ENCODE measurements around the gene SNTA1. TPM values are rescaled to one million over a fixed set of nuclear protein-coding genes. Genes with fewer than 3 reads are reported as not detected.
"Not testable (repeated sequence)": the region's sequence is repeated elsewhere in the genome, so short reads cannot be mapped to it uniquely, and the experiment has no call there.

The SNTA1 gene
- total RNA-seq, 1 donor from 2014 or later, result 19.5 TPM

GRCh38 chr20:33400812-33401183 is 42.8 kb downstream of the SNTA1 start:
- peak overlapping the region; percentile 100 for H3K4me3 Mint-ChIP-seq
- H3K27ac Mint-ChIP-seq, result peak overlapping the region; percentile 87
- no peak for DNase-seq (ENCODE audit: extremely low spot score, unreplicated experiment)
- no peaks in the 10 kb centered on the region for H3K9me3 Mint-ChIP-seq
- no peaks in the 10 kb centered on the region for H3K36me3 Mint-ChIP-seq
- peaks cover 26% of the 10 kb centered on the region for H3K4me1 Mint-ChIP-seq (ENCODE audit: unreplicated experiment)
- TF ChIP-seq CTCF (conservative IDR thresholded peaks at IDR 0.05), result no peak
- H3K27me3 Mint-ChIP-seq, result no peaks in the 10 kb centered on the region

DNA sequence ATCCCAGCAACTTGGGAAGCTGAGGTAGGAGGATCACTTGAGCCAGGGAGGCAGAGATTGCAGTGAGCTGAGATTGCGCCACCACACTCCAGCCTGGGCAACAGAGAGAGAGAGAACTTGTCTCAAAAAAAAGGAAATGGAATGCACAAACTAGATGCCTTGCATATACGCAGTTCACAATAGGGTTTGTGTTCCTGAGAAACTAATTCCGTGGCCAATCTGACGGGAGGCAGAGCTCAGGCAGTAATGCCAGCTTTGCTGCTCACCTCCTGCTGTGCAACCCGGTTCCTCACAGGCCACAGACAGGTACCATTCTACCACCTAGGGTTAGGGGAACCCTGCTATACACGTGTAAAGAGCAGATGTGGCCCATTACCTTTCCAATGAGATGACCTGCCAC is 43.6 kb downstream of the SNTA1 start:
- no peak for TF ChIP-seq CTCF (conservative IDR thresholded peaks at IDR 0.05)
- no peak for DNase-seq (ENCODE audit: extremely low spot score, unreplicated experiment)
- Mint-ChIP-seq H3K27me3 (no peaks in the 10 kb centered on the region), H3K4me3 (peak overlapping the region; percentile 100), H3K36me3 (no peaks in the 10 kb centered on the region), H3K4me1 (ENCODE audit: unreplicated experiment) (peaks cover 27% of the 10 kb centered on the region), H3K9me3 (no peaks in the 10 kb centered on the region), H3K27ac (peak overlapping the region; percentile 87)

DNA sequence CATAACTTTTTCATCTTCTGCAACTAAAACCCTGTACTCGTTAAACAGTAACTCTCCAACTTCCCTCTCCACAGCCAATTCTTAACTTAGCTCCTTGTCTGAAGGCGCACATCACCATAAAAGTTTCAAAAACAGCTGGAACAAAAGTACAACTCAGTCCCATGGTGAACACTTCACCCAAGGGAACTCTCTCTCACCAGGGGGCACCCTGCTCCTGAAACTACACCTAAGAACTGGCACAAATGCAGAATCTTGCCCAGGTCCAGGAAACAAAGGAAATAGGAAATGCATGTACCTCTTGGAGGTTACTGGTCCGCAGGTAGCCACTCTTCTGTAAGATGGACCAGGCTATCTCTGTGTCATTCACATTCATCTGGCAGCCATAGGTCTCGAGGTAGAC is 48.8 kb downstream of the SNTA1 start:
- Mint-ChIP-seq H3K36me3 (peaks cover 31% of the 10 kb centered on the region), H3K4me1 (ENCODE audit: unreplicated experiment) (peaks cover 30% of the 10 kb centered on the region), H3K27ac (peak overlapping the region; percentile 17), H3K4me3 (no peak overlapping the region), H3K27me3 (no peaks in the 10 kb centered on the region), H3K9me3 (no peaks in the 10 kb centered on the region)
- no peak for DNase-seq (ENCODE audit: extremely low spot score, unreplicated experiment)
- TF ChIP-seq CTCF (conservative IDR thresholded peaks at IDR 0.05), result no peak

DNA sequence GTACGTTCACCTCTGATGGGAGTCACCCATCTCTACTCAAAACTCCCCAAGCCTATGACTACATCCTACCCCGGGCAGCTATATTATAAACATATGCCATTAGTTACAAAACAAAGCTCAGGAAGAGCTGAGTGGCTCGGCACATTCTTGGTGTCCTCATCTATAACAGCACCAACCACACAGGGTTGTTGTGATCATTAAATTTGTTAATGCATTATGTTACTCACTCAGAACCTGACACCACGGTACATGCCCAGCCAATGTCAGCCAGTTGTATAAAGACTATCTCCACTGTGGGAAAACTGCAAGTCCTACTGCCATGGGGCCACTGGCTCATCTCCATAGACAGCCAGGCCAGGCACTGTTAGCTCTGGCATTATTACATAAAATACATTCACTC is 50.0 kb downstream of the SNTA1 start:
- no peak for TF ChIP-seq CTCF (conservative IDR thresholded peaks at IDR 0.05)
- no peak overlapping the region for H3K27ac Mint-ChIP-seq

DNA sequence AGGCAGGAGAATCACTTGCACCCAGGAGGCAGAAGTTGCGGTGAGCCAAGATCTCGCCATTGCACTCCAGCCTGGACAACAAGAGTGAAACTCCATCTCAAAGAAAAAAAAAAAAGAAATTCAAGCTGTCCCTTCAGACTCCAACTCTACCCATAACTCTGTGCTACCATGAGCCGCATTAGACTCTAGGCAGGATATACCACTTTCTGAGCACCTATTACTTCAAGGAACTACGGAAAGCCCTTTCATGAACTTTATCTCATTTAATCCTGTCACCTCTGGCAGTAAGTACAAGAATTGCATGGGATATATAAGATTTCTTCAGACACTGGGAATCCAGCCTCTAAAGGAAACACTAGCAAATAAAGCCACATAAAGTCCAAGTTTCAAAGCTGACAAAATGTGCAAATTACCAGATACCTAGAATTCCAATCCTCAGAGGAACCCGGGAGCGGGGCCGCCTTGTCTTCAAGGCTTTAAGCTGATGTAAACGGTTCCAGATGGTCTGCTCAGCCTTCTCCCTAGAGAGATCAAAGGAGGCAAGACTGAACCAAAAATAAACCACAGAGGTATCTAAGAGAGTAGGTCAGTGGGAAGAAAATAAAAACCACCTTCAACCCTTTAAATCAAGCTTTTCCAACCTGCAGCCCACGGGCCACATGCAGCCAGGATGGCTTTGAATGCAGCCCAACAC is 51.7 kb downstream of the SNTA1 start:
- Mint-ChIP-seq H3K27me3 (no peaks in the 10 kb centered on the region), H3K9me3 (no peaks in the 10 kb centered on the region), H3K36me3 (peaks cover 35% of the 10 kb centered on the region), H3K4me1 (ENCODE audit: unreplicated experiment) (peaks cover 25% of the 10 kb centered on the region), H3K27ac (peak overlapping the region; percentile 33), H3K4me3 (peak overlapping the region; percentile 50)
- DNase-seq (ENCODE audit: extremely low spot score, unreplicated experiment), result no peak
- TF ChIP-seq CTCF (conservative IDR thresholded peaks at IDR 0.05), result no peak

More for the DNA sequence above, 50.0 kb downstream of the SNTA1 start:
- DNase-seq (ENCODE audit: extremely low spot score, unreplicated experiment), result no peak
- no peaks in the 10 kb centered on the region for H3K27me3 Mint-ChIP-seq
- no peak overlapping the region for H3K4me3 Mint-ChIP-seq
- peaks cover 34% of the 10 kb centered on the region for H3K36me3 Mint-ChIP-seq
- peaks cover 25% of the 10 kb centered on the region for H3K4me1 Mint-ChIP-seq (ENCODE audit: unreplicated experiment)
- no peaks in the 10 kb centered on the region for H3K9me3 Mint-ChIP-seq

DNA sequence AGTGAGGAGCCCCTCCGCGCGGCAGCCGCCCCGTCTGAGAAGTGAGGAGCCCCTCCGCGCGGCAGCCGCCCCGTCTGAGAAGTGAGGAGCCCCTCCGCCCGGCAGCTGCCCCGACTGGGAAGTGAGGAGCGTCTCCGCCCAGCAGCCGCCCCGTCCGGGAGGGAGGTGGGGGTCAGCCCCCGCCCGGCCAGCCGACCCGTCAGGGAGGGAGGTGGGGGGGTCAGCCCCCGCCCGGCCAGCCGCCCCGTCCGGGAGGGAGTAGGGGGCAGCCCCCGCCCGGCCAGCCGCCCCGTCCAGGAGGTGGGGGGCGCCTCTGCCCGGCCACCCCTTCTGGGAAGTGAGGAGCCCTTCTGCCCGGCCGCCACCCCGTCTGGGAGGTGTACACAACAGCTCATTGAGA is 54.2 kb downstream of the SNTA1 start:
- H3K27ac Mint-ChIP-seq; DNase-seq (ENCODE audit: extremely low spot score, unreplicated experiment); H3K27me3 Mint-ChIP-seq; H3K9me3 Mint-ChIP-seq; H3K4me3 Mint-ChIP-seq: not testable (repeated sequence)
- peaks cover 43% of the 10 kb centered on the region for H3K36me3 Mint-ChIP-seq
- H3K4me1 Mint-ChIP-seq (ENCODE audit: unreplicated experiment), result peaks cover 20% of the 10 kb centered on the region
